Nucleus accumbens (tissue), 56 donors: ENCODE data around the gene HOXD1.
A peak's percentile ranks its signal among the peaks of the same experiment; 100 is the strongest.

Experiments used
- DNase-seq, 56 donors: peaks; one replicate each; lab custom pipeline; 2025; lab: John Stamatoyannopoulos, UW

HOXD1 gene

DNA sequence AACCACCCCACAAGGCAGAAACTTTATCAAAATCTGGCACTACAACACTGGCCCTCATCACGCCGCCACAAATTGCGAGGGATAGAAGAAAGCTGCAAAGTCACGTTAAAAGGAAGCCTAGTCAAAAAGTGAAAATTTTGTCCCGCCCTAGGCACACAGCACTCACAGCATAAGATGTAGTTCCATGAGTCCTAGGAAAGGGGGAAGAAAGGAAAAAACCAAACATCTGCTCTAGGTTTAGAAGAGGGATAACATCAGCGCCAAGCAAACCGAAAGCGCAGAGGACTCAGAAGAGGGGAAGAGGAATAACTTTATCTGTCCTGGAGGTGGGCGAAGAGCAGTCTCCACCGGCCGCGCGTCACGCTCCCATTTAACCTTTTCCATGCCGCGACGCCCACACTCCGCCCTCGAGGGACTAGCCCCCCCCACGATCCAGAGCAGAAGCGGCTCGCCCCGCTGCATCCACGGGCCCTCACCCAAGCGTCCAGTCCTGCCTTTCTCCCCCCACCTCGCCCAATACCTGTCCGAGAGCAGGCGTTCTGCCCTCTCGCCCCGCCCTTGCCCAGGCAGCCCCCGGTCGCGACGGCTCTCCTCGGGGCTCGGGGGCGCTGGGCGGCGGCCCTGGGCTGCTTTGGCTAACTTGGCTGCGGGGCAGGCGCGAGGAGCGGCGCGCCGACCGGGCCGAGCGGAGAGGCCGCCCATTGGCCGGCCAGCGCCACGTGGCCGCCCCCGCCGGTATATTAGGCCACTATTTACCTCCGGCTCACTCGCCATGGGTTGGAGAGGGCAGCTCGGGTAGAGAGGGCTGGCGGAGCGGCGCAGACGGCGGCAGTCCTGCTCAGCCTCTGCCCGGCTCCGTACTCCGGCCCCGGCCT is at the start of gene HOXD1:
Gene HOXD1, plus strand, starts transcription at position 770 of the 875 bp plus-strand sequence. CDS start 134 bp downstream, outside the sequence.
- DNase-seq: peak in 35 of 56 donors; percentile 3 to 76 (median 34)

GRCh38 chr2:176138923-176139660 is 49.4 kb upstream of the HOXD1 start:
- no peak for DNase-seq

- no peak for DNase-seq
Measured at GRCh38 chr2:176139661-176140512, 48.6 kb upstream of the HOXD1 start.

- peak in 51 of 56 donors; percentile 8 to 81 (median 61) for DNase-seq
Measured at GRCh38 chr2:176140513-176141317, 47.8 kb upstream of the HOXD1 start.

DNA sequence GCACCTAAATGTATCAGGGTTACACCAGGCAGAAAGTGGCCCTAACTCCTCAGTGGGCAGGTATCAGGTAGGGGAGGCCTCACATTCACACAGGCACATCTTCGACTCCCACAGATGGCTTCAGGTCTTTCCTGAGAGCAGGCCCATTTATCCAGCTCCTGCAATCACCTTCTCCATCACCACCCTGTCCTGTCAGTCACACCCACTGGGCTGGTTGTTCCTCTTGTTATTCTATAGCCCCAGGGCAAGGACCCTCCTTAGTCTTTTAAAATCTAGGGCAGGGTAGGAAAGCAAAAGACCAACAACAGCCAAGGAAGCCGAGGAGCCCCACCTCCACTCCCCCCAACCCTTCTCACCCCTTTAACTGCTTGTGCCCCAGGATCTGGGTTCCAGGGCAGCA is 46.2 kb upstream of the HOXD1 start:
- no peak for DNase-seq

DNA sequence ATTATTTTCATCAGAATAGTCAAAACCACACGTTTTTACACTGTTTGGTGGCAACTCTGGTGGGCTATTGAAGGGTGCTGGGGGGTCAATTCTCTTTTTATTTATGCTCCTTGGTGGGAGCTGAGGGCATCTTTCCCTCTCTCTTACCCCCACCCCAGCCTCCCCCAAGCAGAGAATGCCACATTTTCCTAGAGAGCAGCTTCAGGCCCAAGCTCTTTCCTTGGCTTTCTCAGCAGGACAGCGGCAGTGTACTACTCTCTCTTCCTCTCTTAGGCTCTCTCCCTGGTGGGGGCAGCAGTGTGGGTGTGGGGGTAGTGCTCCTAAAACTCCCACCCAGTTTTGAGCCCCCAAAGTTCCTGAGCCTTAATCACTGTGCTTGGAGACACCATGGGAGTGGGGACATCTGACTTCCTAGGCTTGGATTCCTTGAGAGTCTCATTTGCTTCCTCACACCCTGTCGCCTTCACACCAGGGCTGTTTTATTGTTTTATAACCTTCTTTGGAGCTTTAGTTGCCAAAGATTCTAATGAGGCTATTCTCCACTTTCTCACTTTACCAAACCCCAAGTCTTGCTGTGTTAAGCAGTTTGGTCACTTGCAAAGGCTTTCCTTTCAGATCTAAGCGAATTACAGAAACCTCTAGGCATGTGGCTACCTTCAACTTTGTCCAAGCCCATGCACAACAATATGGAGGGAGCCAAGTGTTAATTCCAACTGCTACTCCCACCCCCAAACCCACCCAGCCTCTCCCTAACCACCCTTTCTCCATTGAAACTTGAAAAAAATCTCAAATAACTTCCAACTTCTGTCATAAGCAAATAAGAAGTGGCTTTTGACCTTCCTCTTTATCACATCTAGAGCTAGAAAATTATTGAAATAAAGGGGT is 43.1 kb upstream of the HOXD1 start:
- no peak for DNase-seq

DNA sequence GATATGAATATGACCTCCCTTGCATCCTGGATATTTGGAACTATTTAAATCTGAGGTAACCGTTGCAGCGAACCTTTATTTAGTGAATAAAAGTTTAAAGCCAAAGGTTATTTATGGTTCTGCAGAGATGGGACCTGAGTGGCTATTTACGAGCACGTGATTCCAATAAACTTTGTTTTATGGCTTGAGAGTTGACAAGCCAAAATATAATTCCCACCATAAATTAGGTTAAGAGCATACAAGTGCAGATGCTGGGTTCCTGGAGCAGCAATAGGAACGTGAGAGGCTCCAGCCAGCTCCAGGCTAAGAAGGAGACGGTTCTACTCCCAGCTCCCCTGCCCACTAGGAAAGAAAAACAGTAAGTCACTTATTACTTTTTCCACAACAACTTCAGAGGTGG is 42.4 kb upstream of the HOXD1 start:
- no peak for DNase-seq

DNA sequence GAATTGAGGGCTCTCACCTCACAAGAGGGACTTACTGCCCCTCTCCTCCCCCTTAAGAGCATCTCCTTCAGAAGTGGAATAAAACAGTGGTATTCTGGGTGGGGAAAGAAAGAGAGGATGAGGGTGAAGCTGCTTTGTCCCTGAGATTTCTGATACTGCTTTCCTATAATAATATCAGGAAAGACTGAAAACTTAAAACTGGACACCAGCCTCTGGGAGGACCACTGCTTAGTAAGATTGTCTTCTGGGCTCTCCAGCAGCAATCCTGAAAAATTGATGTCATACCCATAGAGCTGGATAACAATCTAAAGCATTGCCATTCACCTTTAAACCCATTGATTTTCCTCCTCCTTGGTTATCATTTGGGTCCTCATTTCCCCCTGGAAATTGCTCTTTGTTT is 41.8 kb upstream of the HOXD1 start:
- no peak for DNase-seq

DNA sequence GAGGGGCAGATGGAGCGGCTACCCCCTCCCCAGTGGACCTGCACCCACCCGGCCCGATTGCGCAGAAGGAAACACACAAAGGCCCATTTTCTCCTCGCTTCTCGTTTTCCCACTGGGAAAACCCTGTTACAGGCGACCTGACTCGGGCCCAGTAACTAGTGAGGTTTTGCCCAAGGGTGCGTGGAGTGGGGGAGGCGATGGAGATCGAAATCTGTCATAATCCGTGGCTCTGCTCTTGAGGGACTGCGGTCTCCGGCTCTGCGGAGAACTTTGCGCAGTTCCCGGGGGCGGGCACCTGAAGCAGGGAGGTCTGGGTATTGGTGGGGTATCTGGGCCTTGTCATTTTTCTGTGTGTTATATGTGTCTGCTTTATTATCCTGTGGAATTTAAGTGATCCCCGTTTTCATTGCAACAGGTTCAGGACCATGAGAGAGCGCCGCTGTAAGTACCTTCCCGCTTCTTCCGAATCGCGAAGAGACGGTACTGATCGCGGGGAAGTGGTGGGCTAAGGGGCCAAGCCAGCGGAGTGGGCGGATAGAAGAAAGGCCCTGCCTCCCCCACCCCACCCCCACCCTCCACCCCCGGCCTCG is 41.2 kb upstream of the HOXD1 start:
- no peak for DNase-seq

- DNase-seq: no peak
Measured at GRCh38 chr2:176147800-176148496, 40.5 kb upstream of the HOXD1 start.

DNA sequence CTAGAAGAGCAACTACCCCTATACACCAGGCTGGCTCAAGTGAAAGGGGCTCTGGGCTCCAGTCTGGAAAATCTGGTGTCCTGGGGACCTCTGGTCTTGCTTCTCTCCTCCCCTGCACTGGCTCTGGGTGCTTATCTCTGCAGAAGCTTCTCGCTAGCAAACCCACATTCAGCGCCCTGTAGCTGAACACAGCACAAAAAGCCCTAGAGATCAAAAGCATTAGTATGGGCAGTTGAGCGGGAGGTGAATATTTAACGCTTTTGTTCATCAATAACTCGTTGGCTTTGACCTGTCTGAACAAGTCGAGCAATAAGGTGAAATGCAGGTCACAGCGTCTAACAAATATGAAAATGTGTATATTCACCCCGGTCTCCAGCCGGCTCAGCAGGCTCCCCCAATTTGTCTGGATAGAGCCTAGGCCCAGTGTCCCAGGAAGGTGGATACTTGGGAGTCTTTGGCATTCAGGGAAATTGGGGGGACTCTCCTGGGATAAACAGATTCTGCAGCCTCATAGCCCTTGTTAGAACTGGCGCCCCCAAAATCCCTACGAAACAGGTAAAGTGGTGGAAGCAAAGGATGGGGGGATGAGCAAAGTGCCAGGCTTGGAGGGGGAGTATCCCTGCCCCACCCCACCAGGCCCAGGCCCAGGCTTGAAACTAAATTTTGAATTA is 39.6 kb upstream of the HOXD1 start:
- DNase-seq: no peak

GRCh38 chr2:176149481-176149938 is 39.0 kb upstream of the HOXD1 start:
- no peak for DNase-seq

DNA sequence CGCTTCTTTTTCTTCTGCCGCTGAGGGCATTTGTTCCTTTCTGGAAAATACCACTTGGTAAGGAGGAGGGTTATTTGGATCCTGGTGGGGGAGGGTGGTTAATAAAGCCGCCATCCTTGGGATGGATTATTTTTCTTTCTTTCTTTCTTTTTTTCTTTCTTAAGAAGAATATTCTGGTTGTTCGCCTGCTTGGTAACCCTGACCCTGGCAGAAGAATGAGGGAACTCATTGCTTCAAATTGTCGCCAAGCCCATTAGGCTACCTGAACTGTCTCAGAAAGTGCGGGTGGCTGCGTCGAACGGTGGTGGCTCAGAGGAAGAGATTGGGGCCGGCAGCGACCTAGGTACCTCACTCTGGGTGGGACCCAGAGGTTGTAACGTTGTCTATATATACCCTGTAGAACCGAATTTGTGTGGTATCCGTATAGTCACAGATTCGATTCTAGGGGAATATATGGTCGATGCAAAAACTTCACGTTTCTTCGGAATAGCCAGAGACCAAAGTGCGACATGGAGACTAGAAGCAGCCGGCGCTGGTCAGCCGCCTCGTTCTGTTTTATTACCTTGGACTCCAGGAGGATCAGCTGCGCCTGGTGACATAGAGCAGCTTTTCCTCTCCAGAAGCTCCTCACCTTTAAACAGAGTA is 38.4 kb upstream of the HOXD1 start:
- DNase-seq: no peak

GRCh38 chr2:176150584-176151441 is 37.7 kb upstream of the HOXD1 start:
- no peak for DNase-seq

DNA sequence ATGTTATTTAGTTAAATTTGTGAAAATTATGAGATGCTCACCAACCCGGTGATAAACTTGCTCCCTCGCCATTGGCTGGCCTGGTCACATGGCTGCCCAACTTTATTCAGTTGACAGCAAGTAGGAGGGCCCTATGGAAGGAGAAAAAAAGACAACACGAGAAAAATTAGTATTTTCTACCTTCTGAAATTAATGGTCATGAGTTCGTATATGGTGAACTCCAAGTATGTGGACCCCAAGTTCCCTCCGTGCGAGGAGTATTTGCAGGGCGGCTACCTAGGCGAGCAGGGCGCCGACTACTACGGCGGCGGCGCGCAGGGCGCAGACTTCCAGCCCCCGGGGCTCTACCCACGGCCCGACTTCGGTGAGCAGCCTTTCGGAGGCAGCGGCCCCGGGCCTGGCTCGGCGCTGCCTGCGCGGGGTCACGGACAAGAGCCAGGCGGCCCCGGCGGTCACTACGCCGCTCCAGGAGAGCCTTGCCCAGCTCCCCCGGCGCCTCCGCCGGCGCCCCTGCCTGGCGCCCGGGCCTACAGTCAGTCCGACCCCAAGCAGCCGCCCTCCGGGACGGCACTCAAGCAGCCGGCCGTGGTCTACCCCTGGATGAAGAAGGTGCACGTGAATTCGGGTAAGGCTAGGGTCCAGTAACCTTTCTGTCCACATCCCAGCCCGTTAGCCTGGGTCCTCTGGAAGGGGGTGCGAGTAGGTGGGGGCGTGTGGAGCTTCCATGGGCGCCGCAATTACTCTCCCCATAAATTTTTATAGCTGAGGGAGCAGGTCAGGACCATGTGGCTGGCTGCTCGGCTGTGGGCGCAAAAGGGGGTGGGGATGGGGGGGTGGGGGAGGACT is 36.8 kb upstream of the HOXD1 start, which contains the start of gene HOXD4:
Gene HOXD4, plus strand, starts transcription at position 109 of the 846 bp plus-strand sequence. Its CDS starts 84 bp downstream, at position 193.
- no peak for DNase-seq
